Raji (cell line): ENCODE measurements around the gene PABPC1L2B.
"Not testable (repeated sequence)": the region's sequence is repeated elsewhere in the genome, so short reads cannot be mapped to it uniquely, and the experiment has no call there.

Source experiments
- POLR2A ChIP-seq: IDR thresholded peaks from 2 replicates; pipeline ENCODE4 v1.6.1; 2011; ENCODE audit warnings: low read depth, low read length, control low read depth; ENCODE audit not compliant: insufficient read depth

Gene PABPC1L2B

DNA sequence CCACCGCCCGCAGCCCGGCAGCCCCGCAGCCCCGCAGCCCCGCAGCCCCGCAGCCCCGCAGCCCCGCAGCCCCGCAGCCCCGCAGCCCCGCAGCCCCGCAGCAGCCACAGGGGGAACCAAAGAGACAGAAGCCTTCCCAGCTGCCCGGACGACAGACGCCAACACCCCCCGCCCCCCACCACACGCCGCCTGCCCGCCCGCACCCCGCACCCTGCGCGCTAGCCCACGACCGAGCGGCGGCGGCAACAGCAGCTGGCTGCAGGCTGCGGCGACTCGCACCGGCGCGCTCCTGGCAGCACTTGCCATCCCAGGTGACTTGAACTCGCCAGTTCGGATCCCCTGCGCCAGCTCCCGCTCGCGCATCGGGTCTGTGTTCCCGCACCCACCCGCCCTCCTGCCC, at the start of gene PABPC1L2B:
PABPC1L2B (plus strand) TSS at position 207 of the 400 bp plus-strand sequence. CDS start 704 bp downstream, outside the sequence.
- TF ChIP-seq POLR2A, result not testable (repeated sequence)

DNA sequence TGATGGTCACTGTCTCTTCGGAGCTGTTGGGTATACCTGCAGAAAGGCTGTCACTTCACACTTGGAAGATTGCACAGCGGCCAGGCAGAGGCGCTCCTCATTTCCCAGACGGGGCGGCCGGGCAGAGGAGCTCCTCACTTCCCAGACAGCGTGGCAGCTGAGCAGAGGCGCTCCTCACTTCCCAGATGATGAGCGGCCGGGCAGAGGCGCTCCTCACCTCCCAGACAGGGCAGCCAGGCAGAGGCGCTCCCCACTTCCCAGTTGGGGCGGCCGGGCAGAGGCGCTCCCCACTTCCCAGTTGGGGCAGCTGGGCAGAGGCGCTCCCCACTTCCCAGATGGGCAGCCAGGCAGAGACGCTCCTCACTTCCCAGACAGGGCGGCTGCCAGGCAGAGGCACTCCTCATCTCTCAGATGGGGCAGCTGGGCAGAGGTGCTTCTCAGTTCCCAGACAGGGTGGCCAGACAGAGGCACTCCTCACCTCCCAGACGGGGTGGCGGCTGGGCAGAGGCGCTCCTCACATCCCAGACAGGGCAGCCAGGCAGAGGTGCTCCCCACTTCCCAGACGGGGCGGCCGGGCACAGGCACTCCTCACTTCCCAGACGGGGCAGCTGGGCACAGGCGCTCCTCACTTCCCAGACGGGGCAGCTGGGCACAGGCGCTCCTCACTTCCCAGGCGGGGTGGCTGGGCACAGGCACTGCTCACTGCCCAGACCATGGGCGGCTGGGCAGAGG, 18.8 kb downstream of the PABPC1L2B start:
- TF ChIP-seq POLR2A, result no peak

DNA sequence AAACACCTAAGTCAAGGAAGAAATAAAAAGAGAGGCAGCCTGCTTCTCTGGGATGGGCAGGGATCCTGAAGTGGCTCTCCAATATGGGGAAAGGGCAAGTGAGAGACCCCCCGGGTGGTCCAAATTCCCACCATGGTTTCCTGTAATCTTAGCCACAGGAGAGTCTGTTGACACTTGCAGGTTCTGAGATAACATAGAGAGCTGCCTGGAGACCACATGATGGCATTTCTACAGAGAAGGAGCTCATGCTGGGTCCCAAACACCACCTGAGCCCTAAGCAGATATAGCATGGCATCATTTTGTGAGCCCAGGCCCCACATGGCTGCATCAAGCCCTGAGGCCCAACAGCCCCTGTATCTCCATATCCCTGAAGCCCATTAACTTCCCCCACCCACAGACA, 26.1 kb downstream of the PABPC1L2B start:
- no peak for TF ChIP-seq POLR2A
